Measurements from ENCODE around the gene CNTNAP2.

CNTNAP2 gene

DNA sequence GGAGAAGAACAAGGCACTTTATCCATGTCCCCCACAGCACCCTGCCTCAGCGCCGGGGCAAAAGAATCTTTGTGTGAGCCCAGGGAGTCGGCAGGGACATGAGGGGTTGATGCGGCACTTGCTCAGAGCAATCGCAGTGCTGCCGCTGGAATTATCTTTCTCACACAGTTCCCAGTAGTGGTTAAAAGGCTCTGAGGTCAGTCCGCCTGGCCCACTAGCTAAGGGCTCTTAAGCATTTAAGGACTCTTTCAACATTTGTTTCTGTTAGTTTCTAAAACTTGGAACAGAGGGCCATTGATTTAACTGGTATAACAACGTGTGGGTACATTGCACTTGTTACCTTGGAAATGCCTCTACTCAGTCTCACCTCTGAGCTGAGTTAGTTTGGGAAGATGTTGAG, 2266.0 kb downstream of the CNTNAP2 start:
- no peak overlapping the region for H3K4me3 ChIP-seq (ENCODE audit: low read depth, low read length)
- TF ChIP-seq, protein P1, sequence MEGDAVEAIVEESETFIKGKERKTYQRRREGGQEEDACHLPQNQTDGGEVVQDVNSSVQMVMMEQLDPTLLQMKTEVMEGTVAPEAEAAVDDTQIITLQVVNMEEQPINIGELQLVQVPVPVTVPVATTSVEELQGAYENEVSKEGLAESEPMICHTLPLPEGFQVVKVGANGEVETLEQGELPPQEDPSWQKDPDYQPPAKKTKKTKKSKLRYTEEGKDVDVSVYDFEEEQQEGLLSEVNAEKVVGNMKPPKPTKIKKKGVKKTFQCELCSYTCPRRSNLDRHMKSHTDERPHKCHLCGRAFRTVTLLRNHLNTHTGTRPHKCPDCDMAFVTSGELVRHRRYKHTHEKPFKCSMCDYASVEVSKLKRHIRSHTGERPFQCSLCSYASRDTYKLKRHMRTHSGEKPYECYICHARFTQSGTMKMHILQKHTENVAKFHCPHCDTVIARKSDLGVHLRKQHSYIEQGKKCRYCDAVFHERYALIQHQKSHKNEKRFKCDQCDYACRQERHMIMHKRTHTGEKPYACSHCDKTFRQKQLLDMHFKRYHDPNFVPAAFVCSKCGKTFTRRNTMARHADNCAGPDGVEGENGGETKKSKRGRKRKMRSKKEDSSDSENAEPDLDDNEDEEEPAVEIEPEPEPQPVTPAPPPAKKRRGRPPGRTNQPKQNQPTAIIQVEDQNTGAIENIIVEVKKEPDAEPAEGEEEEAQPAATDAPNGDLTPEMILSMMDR (IDR thresholded peaks at IDR 0.05; ENCODE audit: low read depth, low read length), result no peak

DNA sequence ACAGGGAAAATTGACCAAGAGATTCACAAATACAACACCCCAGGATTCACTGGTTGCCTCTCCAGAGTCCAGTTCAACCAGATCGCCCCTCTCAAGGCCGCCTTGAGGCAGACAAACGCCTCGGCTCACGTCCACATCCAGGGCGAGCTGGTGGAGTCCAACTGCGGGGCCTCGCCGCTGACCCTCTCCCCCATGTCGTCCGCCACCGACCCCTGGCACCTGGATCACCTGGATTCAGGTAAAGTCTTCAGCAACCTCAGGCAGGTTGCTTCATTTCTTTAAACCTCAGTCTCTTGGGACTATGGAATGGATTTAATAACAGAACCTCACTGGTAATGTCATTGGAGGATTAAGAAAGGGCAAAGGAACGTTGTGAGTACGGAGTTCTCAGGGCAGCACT, 2267.1 kb downstream of the CNTNAP2 start:
- TF ChIP-seq, protein P1 (IDR thresholded peaks at IDR 0.05; ENCODE audit: low read depth, low read length), result no peak
- no peak overlapping the region for H3K4me3 ChIP-seq (ENCODE audit: low read depth, low read length)

DNA sequence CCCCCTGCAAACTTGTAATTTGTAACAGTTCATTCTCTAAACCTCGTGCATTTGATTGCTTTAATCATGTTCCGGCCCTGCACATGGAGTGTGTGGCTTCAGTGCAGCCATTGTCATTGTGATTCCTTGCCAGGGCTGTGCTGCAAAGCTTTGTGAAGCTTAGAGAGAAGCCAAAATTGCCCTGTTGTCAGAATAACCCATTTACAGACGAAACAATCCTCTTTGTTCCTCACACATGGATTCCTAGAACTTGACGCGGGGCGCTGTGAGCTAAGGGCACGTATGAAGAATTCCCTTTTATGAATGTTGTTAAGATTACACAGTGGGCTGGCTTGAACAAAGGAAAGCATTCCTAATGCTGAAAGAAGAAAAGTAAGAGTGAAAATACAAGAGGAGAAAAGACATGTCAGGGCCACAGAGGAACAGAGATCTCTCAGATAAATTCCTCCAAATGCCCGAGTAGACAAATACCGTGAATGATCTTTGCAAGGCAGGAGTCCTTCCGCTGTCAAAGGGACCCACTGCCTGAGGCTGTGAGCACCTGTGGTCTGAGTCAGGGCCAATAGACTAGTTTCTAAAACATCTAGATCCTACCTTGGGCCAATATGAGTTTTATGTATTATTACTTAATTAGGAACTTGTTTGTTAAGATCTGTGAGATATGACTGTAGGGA, 2268.5 kb downstream of the CNTNAP2 start:
- H3K4me3 ChIP-seq (ENCODE audit: low read depth, low read length), result no peak overlapping the region
- TF ChIP-seq, protein P1 (IDR thresholded peaks at IDR 0.05; ENCODE audit: low read depth, low read length), result no peak

DNA sequence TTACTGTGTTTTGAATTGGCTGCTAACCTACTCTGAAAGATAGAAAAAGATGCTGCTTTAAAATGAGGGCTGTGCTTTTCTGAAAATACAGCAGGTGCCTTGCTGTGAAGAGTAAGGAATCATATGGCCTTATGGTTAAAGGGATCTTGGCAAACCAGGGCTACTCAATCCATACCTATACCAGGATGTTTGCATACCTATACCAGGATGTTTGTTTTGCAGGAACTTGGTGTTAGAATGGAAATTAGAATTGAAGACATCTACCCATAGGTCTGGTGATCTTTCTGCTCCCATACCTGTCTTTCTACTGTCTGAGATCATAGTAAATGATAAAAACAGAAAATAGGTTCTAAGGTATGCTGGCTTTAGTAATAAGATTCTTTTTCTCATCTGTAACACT, 2273.8 kb downstream of the CNTNAP2 start:
- no peak overlapping the region for H3K4me3 ChIP-seq (ENCODE audit: low read depth, low read length)
- TF ChIP-seq, protein P1 (IDR thresholded peaks at IDR 0.05; ENCODE audit: low read depth, low read length), result no peak

DNA sequence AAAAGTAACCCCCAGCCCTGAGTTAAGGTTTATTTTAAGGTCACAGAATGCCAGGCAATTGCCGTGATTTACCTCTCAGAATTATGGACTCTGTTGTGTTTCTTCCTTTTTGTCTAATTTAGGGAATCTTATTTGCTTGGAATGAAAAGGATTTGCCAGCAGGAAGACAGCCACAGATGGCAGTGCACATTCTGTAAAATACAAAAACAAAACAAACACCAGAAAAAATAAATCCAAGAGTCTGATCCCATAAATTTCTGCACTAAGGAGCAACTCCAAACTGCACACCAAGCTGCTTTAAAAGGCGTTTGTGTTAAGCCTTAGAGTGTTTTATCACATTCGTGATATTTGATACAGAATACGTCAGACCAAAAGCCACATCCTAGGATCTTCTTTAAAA, 2275.0 kb downstream of the CNTNAP2 start:
- no peak overlapping the region for H3K4me3 ChIP-seq (ENCODE audit: low read depth, low read length)
- TF ChIP-seq, protein P1 (IDR thresholded peaks at IDR 0.05; ENCODE audit: low read depth, low read length), result no peak

DNA sequence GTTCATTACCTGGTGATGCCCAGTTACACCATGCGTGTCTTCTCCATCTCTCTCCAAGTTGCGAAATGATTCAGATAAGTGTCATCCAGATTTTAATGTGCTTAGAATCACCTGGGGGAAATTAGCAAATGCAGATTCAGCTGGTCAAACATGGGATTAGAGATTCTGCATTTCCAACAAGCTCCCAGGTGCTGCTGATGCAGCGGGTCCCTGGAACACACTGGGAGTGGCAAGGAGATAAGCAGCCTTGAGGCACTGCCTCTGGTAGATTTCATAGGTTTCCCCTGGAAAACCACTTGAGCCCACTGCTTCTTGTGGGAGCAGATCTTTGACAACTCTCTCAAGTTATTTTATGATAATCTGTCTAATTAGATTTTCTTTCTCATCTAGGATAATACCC, 2278.0 kb downstream of the CNTNAP2 start:
- TF ChIP-seq, protein P1 (IDR thresholded peaks at IDR 0.05; ENCODE audit: low read depth, low read length), result no peak

DNA sequence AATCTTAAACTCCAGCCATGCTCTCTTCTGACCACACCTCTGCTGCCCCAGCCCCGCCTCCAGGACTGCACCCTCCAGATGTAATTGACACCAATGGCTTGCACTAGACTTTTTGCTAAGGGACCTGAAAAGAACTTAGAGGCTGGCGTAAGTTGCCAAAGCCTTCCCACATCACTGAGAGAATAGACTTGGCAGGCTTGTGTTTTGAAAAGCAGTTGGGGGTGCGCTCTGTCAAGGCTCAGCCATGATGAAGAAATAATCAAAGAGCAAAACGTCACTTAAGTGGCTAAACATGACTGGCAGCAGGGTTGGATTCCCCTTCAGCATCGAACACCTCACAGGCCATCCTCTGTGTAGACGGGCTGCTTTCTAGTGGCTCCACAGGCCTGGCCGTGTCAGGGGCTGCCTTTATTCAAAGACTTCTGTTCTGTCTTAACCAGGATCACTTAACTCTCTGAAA, 2278.8 kb downstream of the CNTNAP2 start:
- no peak overlapping the region for H3K4me3 ChIP-seq (ENCODE audit: low read depth, low read length)
- TF ChIP-seq, protein P1 (IDR thresholded peaks at IDR 0.05; ENCODE audit: low read depth, low read length), result no peak

More for the DNA sequence above, 2278.0 kb downstream of the CNTNAP2 start:
- no peak overlapping the region for H3K4me3 ChIP-seq (ENCODE audit: low read depth, low read length)

Measured in WI38 (cell line).